Upper lobe of left lung (tissue), 6 donors: ENCODE results near the gene FRAS1. TPM values are rescaled to one million over a fixed set of nuclear protein-coding genes. Genes with fewer than 3 reads are reported as not detected.
A peak's percentile ranks its signal among the peaks of the same experiment; 100 is the strongest.
"Not testable (repeated sequence)": the region's sequence is repeated elsewhere in the genome, so short reads cannot be mapped to it uniquely, and the experiment has no call there.

Source experiments
- ATAC-seq, 2 donors: fragments of 200-7000 bp; cut with Tn5 transposase; one replicate each; pipeline ENCODE4 v1.9.1; 2022; ENCODE audit warnings: mild to moderate bottlenecking in 2 of 2, moderate library complexity in 2 of 2; ENCODE audit not compliant: low FRiP score in 2 of 2
- DNase-seq, 2 donors: peaks; one replicate each; pipeline ENCODE4 v3.0.0-alpha.2; 2019 to 2020
- H3K27ac ChIP-seq, 4 donors: fragments of 200-600 bp; sonication (generic); one replicate each; pipeline ENCODE4 v1.5.1; 2016 to 2019
- H3K27me3 ChIP-seq, 4 donors: fragments of 200-600 bp; sonication (generic); one replicate each; pipeline ENCODE4 v1.5.1; 2017 to 2019
- H3K36me3 ChIP-seq, 4 donors: fragments of 200-600 bp; sonication (generic); one replicate each; pipeline ENCODE4 v1.5.1; 2016 to 2019
- H3K4me1 ChIP-seq, 4 donors: fragments of 200-600 bp; sonication (generic); one replicate each; pipeline ENCODE4 v1.5.1; 2018 to 2019
- H3K4me3 ChIP-seq, 4 donors: fragments of 200-600 bp; sonication (generic); one replicate each; pipeline ENCODE4 v1.5.1; 2017 to 2019; ENCODE audit warnings: mild to moderate bottlenecking in 2 of 4, moderate library complexity in 1 of 4
- H3K9me3 ChIP-seq, 4 donors: fragments of 200-600 bp; sonication (generic); one replicate each; pipeline ENCODE4 v1.5.1; 2018 to 2019
- CTCF ChIP-seq, 6 experiments: fragments of 450-650 bp in 4 of 6; fragments of 200-600 bp in 2 of 6; sonication (generic) in 2 of 6; IDR thresholded peaks; one replicate each; pipeline ENCODE4 v1.5.1; 2016 to 2019; ENCODE audit warnings: antibody characterized with exemption in 6 of 6
- EP300 ChIP-seq, 4 donors: sonication (generic); formaldehyde crosslinking; IDR thresholded peaks; one replicate each; pipeline ENCODE4 v1.5.1; 2017; ENCODE audit warnings: antibody characterized with exemption in 4 of 4, control low read depth in 2 of 4
- POLR2A ChIP-seq, 4 donors: fragments of 450-650 bp; IDR thresholded peaks; one replicate each; pipeline ENCODE4 v1.5.1; 2016 to 2017; ENCODE audit warnings: antibody characterized with exemption in 4 of 4, mild to moderate bottlenecking in 2 of 4
- POLR2AphosphoS5 ChIP-seq, 2 donors: sonication (generic); formaldehyde crosslinking; IDR thresholded peaks; one replicate each; pipeline ENCODE4 v1.5.1; 2017; ENCODE audit warnings: antibody characterized with exemption in 2 of 2
- WGBS, 2 donors: methylation state at CpG; one replicate each; pipeline ENCODE4 v1.1.5; 2017 to 2018; 5-methylcytosine and 5-hydroxymethylcytosine counted together
- total RNA-seq, 6 donors: library from RNA; depleted of rRNA in 4 of 6; stranded (reverse); fragments of >200 nt in 4 of 6; gene quantifications; one replicate each; pipeline versions ENCODE4 v1.1.0 to v1.2.1, GENCODE V29; 2016 to 2021
- donor health status: DM: no; HTN: no; CAD: no; lungs with moderate emphysema.
- donor health status: DM: no; HTN: yes; CAD: no; lungs with severe emphysema.

Gene FRAS1
- total RNA-seq, 6 donors from 2014 or later: 3.9 to 11.2 (median 6.7) TPM

DNA sequence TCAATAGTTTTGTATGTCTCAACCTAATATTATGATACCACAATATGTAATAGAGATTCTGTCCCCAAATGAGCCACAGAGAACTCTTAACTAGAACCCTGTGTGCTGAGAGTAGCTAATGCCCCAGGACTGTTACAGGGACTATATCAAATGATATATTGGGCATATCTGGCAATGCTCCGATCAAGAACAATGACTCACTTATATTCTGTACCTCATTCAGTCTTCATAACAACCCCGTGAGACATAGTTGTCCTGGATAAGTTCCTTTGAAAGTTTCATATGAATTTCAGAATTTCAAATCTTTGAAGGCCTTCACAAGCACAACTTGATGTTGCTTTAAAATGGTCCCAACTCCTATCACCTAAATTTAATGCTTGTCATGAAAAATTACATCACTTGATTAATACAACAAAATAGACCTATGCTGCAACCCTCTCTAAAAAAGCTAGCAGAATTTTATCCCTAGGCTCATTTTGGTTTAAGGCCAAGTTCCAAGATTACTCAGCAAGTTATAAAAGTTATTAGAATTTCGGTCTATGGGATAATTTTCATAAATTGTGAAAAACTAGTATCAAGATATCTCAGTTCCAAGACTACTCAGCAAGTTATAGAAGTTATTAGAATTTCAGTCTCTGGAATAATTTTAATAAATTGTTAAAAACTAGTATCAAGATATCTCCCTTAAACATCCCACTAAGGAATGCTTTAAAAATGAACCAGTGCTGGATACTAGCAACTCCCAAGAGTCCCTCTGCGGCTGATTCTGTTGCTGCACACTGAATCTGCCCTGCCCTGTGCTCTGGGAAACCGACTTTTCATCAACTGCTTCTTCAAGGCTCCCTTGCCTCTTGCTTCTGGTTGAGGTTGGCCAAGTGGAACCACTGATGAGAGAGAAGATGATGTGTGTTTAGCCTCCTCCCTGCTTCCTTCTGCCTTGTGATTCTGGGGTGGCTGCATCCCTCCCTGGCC, 488.4 kb downstream of the FRAS1 start:
- H3K27me3 ChIP-seq: no peaks in the 10 kb centered on the region
- ATAC-seq (peak in 1 of 2 donors; percentile 76), DNase-seq (no peak)
- TF ChIP-seq POLR2A (IDR thresholded peaks at IDR 0.05) (no peak), EP300 (IDR thresholded peaks at IDR 0.05) (no peak), POLR2AphosphoS5 (IDR thresholded peaks at IDR 0.05) (no peak), CTCF (IDR thresholded peaks at IDR 0.05) (no peak)
- H3K4me1 ChIP-seq: peaks cover 3 to 11% (median 5%) of the 10 kb centered on the region in 4 donors
- no peak overlapping the region for H3K4me3 ChIP-seq
- H3K27ac ChIP-seq: peak overlapping the region in 1 of 4 donors; percentile 17
- no peaks in the 10 kb centered on the region for H3K9me3 ChIP-seq
- H3K36me3 ChIP-seq: no peaks in the 10 kb centered on the region
- WGBS, 2 donors: 63 to 73% methylated on average over 5 of the region's 5 CpGs

DNA sequence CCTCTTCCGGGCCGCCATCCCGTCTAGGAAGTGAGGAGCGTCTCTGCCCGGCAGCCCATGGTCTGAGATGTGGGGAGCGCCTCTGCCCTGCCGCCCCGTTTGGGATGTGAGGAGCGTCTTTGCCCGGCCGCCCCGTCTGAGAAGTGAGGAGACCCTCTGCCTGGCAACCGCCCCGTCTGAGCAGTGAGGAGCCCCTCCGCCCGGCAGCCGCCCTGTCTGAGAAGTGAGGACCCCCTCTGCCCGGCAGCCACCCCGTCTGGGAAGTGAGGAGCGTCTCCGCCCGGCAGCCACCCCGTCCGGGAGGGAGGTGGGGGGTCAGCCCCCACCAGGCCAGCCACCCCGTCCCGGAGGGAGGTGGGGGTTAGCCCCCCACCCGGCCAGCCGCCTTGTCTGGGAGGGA, 490.8 kb downstream of the FRAS1 start:
- WGBS, 2 donors: 92% methylated on average over 22 of the region's 28 CpGs; no CpG with 5 or more reads in 1 of the 2 donors
- H3K4me3 ChIP-seq, H3K9me3 ChIP-seq, H3K27ac ChIP-seq, ATAC-seq, H3K27me3 ChIP-seq, H3K36me3 ChIP-seq: not testable (repeated sequence)
- H3K4me1 ChIP-seq: peaks cover 4 to 22% (median 17%) of the 10 kb centered on the region in 4 donors
- peak in 1 of 2 donors; percentile 66 for DNase-seq

DNA sequence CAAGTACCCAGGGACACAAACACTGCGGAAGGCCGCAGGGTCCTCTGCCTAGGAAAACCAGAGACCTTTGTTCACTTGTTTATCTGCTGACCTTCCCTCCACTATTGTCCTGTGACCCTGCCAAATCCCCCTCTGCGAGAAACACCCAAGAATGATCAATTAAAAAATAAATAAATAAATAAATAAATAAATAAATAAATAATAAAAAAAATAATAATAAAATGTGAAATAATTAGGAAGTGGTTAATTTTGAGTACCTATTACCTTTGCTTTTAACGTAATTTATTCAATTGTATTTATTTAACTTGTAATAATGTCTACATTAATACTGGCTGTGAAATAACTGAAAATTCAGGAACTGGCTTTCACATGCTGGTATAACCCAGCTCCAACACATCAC, 491.8 kb downstream of the FRAS1 start:
- DNase-seq, H3K4me3 ChIP-seq, ATAC-seq, H3K27me3 ChIP-seq, H3K9me3 ChIP-seq, H3K36me3 ChIP-seq, H3K27ac ChIP-seq: not testable (repeated sequence)
- 76 to 88% methylated on average over 2 of the region's 4 CpGs for WGBS, 2 donors
- peaks cover 5 to 29% (median 21%) of the 10 kb centered on the region in 4 donors for H3K4me1 ChIP-seq

DNA sequence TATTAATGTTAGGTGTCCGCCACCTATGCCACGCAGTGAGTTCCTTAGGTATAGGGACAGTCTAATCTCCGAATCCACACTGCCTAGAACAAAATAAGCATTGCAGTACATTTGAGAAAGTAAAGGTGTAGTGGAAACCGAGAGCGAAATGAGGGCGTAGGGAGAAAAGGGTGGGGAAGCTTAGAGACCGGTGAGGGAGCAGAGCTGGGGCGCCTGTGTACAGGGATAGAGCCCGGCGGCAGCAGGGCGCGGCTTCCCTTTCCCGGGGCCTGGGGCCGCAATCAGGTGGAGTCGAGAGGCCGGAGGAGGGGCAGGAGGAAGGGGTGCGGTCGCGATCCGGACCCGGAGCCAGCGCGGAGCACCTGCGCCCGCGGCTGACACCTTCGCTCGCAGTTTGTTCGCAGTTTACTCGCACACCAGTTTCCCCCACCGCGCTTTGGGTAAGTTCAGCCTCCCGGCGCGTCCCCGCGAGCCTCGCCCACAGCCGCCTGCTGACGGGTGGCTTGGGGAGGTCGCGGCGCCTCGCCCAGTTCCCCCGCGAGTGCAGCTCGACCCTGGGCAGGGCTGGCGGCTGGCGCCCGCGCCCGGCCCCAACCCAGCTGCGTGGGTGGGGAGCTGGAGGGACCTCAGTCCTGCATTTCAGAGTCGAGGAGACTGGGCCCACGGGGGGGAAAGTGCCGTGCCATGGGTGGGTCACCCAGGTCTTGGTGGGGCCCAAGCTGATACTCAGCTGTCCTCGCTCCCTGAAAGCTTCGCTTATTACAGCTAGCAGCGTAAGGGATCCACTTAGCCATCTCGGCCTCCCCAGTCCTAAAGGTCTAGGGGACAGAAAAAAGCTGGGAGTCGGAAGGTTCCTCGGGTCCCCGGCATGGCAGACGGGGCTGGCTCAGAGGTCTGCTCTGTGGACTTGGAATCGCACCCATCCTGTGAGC, 494.6 kb downstream of the FRAS1 start, which contains the start of gene ANXA3:
TSS of gene ANXA3 (plus strand) at position 351 of the 932 bp plus-strand sequence. CDS start 2,704 bp downstream, outside the sequence.
- no peaks in the 10 kb centered on the region for H3K27me3 ChIP-seq
- 8 to 13% methylated on average over 30 to 45 of the region's 65 CpGs for WGBS, 2 donors
- peaks cover 0 to 14% (median 2%) of the 10 kb centered on the region in 4 donors for H3K36me3 ChIP-seq
- peak within 1 kb of the TSS; percentile 14 to 63 (median 58) for H3K4me3 ChIP-seq
- no peaks in the 10 kb centered on the region for H3K9me3 ChIP-seq
- ATAC-seq (peak; percentile 83), DNase-seq (peak; percentile 86 to 90)
- peak in 1 of 6 experiments; percentile 24 for TF ChIP-seq CTCF (IDR thresholded peaks at IDR 0.05)
- peak in 1 of 2 donors; percentile 50 for TF ChIP-seq POLR2AphosphoS5 (IDR thresholded peaks at IDR 0.05)
- TF ChIP-seq POLR2A (IDR thresholded peaks at IDR 0.05): peak in 3 of 4 donors; percentile 42 to 78 (median 74)
- TF ChIP-seq EP300 (IDR thresholded peaks at IDR 0.05): no peak
- H3K4me1 ChIP-seq: peaks cover 5 to 27% (median 20%) of the 10 kb centered on the region in 4 donors
- peak within 1 kb of the TSS; percentile 87 to 92 (median 92) for H3K27ac ChIP-seq

GRCh38 chr4:78552389-78553042, 495.4 kb downstream of the FRAS1 start:
- TF ChIP-seq POLR2AphosphoS5 (IDR thresholded peaks at IDR 0.05) (no peak), EP300 (IDR thresholded peaks at IDR 0.05) (no peak)
- Histone ChIP-seq H3K4me3 (peak overlapping the region; percentile 14 to 63 (median 58)), H3K4me1 (peaks cover 9 to 34% (median 28%) of the 10 kb centered on the region in 4 donors), H3K9me3 (no peaks in the 10 kb centered on the region), H3K27me3 (no peaks in the 10 kb centered on the region), H3K27ac (peak overlapping the region; percentile 87 to 92 (median 92)), H3K36me3 (peaks cover 0 to 14% (median 2%) of the 10 kb centered on the region in 4 donors)
- no peak for DNase-seq
- WGBS, 2 donors: 30 to 51% methylated on average over 10 of the region's 10 CpGs
- ATAC-seq: peak; percentile 62 to 64
